Stimulated activated CD4-positive, alpha-beta T cell treated with anti-CD3 and anti-CD28 coated beads, Interleukin-2, amount 100 ng/mL, for 24 hours (primary cell): ENCODE results near the gene ZNF32.

Source experiments
- DNase-seq, 2 donors: peaks; one replicate each; pipeline ENCODE4 v3.0.0-alpha.2; 2020

Gene ZNF32, protein sequence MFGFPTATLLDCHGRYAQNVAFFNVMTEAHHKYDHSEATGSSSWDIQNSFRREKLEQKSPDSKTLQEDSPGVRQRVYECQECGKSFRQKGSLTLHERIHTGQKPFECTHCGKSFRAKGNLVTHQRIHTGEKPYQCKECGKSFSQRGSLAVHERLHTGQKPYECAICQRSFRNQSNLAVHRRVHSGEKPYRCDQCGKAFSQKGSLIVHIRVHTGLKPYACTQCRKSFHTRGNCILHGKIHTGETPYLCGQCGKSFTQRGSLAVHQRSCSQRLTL

DNA sequence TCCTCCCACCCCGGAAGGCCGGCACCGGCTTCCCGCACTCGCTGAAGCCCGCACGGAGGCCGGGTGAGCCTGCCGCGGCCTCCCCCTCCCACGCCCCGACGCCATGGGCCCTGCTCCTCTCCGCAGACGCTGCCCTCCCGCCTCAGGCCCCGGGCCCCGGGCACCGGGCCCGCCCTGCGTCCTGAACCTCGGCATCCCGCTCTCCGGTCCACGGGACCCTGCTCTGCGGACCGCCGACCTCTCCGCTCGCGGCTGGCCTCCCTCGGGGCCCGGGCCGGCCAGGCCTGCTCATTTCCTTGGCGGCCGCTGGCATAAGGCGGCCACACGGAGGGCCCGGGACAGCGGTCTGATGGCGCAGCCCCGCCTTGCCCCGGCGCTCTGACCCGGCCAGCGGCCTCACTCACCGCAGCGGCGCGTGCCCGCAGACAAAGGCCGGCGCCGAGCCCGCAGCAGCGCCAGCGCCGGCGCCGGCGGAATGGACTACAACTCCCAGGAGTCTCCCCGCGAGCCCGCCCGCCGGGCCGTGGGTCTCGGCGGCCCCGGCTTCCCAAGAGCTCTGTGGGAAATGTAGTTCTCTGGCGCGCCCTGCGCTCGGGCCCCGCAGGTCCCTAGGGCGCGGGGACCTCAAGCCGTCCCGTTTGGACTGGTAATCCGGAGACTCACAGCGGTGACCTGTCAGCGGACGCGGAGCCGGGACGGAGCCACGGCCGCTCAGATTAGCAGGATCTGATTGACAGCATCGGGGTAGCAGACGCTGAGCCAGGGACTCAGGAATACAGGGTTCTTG lies at the start of gene ZNF32:
TSS of gene ZNF32 (minus strand) at position 484 of the 787 bp plus-strand sequence. CDS start 2,748 bp downstream, outside the sequence.
- DNase-seq: peak; percentile 82 to 84

DNA sequence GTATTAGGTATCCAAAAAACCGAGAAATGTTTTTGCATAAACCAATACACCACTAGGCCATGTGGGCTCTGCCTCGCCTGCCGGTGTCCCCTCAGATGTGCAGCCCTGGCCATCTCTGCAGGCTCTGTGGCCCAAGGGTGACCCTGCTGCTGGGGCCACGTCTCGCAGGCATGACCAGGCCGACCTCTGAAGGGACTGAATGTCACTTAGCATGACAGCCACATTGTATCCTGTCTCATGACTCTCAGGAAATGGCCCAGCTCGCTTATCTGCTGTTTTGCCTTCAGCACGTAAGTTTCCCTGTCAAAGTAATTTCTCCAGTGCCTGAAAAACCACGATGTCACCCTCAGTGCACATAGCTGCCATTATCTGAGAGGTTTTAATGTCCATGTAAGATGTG lies 49.5 kb upstream of the ZNF32 start:
- DNase-seq: no peak

DNA sequence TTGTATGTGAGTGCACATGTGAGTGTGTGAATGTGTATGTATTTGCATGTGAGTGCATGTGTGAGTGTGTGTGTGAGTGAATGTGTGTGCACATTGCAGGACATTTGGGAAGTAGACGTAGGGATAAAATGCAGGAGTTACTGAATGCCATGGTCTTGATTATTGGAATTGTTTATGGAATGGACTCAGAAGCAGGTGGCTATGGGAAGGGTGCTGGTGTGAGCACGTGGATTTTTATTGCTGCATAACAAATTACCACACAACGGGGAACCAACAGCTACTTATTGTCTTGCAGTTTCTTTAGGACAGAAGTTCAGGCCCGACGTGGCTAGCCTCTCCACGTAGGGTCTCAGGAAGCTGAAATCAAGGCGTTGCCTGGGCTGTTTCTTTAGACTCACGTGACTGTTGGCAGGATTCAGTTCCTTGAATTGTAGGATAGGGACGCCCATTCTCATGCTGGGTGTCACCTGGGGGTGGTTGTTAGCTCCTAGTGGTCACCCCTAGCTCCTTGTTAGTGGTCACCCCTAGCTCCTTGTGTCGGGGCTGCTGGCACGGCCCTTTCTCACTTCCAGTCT lies 48.3 kb upstream of the ZNF32 start:
- no peak for DNase-seq

DNA sequence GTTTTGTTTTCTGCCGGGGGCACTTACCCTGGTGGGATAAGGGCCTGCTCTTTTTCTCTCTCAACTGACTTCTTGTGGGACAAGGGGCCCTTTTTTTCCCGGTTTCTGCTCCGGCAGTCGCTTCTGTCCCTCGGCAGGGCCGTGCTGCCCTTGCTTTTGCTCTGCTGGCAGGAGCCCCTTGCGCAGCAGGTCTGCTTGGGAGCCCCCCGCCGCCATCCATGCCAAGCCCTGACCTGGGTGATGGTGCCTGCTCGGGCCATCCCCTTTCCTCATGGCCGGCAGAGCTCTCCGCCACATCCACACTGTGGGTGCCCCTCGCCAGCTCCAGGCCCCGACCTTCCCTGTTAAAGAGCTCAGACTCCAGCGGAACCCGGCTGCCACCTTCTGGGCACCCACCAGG lies 47.0 kb upstream of the ZNF32 start:
- no peak for DNase-seq

DNA sequence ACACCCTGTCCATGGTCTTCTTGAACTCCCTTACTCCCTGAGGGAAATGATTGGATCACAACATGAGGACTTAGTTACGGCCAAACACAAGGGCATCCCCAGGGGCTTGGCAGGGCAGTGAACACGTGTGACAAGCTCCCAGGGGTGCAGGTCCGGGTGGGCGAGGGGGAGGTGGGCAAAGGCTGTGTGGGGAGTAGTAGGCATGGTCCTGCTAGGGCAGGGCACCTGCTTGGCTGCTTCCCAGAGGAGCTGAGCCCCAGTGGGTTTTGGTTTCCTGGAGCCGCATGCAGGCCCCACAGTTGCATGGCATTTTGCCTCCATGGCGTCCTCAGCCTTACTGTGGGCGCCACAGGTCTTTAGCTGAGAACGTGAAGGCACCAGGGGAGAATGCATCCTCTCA lies 46.6 kb upstream of the ZNF32 start:
- DNase-seq: no peak

DNA sequence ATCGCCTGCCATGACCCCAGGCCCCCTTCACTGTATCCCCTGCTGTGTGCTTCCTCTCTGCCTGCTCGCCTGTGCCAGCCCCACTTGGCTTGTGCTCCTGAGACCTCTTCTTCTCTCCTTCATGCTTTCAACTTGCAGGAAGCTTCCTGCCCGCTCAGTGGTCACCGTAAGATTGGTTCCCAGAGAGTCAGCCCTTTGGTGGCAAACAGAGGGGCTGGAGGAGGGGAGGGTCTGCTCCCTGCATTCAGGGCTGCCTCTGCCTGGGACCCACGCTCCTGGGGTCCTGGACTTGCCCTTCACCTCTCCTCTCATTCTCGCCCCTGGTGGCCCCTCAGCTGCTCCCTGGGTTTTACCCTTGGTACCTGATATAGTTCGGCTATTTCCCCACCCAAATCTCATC lies 45.8 kb upstream of the ZNF32 start:
- no peak for DNase-seq

DNA sequence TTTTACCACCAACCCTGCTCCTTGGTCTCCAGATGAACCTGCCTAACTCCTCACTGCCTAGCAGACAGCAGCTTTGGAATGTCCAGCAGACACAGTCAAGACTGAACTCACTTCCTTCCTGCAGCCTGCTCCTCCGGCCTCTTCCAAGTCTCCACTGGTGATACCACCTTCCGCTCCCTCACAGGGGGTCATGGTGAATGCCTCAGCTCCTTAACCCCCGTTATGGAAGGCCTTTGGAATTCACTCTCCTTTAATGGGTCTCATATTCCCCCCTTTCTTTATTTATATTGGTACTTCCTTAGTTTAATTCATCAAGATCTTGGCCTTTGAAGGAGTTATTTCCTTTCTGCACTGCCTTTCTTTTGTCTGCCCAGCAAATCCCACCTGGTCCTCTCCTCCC lies 44.9 kb upstream of the ZNF32 start:
- DNase-seq: no peak

DNA sequence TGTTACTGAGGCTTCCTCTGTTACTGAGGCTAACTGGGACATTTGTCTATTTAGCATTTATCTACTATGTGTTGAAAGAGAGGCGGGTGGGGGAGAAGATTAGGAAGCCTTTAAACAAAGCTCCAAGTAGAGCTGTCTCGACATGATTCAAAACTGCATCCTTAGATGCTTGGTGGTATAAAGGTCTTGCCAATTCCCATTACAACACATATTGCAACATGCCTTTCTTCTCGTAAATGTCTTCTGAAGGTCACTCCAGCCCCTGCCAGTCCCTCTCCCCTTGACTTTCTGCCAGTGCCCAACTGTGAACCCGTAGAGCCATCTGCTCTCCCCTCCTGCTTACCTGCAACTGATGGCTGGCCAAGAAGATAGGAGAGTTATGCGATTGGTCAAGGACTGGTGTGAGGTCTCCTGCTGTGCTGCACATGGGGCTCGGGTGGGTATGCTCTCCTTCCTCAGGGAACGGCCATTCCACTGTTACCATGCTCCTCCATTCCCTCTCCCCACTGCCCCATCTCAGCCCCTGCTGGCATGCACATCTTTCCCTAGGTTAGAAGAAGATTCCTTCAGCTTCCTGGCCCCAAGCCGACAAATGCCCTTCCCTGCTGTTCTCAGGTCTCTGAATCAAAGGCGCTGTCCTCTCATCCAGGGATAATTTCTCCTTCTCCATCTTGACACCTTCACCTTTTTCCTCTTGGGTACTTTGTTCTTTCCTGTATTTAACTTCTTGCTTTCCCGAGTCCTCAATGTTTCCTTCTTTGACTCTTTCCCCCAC lies 43.6 kb upstream of the ZNF32 start:
- no peak for DNase-seq

DNA sequence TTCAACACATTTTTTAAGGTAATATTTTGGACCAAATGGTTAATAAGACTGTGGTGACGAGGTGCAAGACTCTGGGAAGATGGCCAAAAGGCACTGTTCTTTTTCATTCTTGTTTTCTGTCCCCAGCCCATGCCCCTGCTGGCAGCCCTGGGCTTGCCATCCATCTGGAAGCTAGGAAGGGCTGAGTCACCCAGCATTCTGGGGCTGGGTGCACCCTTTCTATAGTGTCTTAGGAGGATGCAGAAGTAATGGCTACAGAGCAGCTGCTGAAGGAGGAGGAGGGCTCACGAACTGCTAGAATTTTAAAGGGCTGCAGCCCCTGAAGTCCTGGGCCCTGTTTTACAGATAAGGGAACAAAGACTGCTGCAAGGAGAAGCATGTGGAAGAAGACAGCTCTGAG lies 42.8 kb upstream of the ZNF32 start:
- DNase-seq: no peak

DNA sequence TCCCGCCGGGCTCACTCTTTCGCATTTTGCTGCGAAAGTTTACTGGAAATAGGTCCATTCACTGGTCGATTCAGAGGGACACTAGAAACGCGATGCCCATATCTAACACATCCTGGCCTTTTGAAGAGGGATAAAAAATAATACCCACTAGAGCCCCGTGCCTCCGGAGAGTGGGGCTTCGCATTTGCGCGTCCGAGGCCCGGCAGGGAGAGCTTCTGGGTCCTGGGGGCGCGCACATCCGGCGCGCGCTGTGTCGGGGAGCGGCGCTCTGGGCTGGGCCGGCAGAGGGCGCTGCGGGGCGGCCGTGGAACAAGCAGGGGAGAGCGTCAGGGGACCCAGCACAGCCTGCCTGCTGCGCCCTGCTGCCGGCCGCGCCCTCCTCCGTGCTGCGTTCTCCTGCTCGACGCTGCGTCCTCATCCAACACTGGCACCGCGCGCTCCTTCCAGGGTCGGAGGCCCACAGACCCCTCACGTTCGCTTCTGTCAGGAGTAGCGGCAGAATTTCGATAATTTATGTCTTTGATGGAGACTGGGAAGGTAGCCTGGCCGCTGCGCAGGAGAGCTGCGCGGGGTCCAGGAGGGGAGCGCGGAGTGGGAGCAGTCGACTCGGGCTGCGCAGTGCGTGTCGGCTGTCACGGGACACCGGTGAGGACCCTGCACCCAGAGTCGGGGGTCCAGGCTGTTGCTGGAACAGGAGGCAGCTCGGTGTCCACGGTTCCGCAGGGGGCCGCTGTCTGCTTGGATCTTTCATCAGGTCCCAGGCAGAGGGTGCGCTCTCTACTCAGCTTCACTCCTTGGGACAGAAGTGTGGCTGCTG lies 41.5 kb upstream of the ZNF32 start:
- peak; percentile 87 to 90 for DNase-seq

DNA sequence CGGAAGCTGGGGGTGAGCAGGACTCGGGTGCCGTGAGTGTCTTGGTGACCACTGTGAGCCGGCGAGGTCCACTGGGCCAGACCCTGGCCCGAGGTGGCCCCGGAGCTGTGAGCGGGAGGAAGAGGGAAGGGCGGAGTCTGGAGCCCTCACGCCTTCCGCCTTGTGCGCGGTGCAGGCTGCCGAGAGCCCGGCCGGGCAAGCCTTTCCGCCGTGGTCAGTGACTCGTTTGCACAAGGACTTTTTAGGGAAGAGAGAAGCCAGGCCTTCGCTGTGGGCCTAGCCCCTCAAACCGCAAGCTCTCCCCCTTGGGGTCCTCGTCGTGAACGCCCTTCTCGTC lies 40.9 kb upstream of the ZNF32 start:
- peak; percentile 40 to 50 for DNase-seq

DNA sequence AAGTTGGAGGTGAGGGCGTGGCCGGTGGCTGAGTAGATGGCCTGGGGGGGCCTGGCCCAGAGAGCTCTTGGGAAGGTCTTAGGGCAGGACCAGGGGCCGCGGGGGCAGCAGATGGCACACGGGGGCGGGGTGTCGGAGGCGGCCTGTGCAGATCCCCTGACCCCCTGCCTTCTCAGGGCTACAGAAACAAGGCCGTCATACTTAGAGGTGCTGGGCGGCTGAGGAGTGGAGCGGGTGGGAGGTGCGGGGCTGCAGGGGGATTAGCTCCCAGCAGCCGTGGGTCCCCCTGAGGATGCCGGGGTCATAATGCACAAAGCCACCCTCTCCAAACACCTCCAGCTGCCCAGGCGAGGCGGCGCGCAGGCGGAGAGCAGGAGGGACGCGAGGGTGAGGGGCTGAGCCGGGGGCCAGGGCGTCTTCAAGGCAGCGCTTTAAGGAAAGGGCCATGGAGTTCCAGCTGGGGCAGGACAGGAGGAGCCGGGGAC lies 40.4 kb upstream of the ZNF32 start:
- no peak for DNase-seq

DNA sequence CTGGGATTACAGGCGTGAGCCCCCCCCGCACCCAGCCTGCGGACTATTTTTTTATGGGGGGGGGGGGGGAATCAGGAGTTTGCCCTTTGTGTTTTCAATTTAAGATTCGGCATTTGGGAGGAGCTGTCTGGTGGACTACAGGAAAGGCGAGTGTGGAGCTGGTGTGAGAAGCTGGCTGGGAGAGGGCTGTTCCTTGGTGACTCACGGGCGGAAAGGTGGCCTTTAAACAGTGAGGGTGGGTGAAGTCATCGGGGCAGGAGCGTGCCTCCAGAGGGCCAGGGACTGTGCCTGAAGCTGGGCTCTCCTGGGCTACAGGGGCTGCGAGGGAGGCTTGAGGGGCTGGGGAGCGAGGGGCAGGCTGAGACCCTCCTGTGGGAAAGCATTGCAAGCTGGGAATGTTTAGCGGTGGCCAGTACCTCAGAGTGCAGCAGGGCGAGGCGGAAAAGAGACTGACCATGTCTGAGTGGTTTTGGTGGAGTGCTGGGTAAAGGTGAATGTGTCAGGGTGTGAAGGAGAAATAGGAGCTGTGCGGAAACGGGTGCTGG lies 39.7 kb upstream of the ZNF32 start:
- DNase-seq: no peak

DNA sequence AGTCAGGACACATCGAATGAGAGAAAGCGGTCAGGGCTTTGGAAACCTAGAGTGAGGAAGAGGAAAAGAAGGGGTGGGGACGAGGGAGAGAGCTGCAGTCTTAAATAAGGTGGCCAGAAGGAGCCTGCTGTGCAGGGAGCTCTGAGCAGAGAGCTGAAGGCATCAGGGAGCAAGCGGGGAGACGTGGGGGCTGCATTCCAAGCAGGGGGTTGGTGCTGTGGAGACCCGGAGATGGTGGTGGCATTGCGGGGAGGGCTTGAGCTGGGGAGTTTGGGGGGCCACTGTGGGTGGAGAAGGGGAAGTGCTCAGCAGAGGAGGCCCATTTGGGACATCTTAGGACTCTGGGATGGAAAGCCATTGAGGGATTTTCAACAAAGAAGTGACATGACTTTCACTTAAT lies 38.7 kb upstream of the ZNF32 start:
- no peak for DNase-seq

DNA sequence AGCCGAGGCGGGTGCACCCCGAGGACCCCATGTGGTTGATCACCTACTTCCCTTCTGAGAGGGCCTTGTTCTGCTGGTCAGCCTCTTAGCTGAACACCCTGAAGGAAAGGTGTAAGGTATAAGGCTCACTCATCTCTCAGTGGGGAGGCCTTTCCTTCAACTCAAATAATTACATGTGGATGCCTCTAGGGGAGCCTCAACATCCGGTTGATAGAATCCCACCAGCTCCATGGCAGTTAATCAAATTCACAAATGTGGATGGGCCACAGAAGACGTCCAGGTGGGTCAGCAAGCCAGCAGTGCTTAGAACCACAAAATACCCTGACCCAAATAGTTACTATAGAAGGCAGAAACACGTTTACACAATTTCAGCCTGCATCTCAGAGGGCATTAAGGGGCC lies 37.7 kb upstream of the ZNF32 start:
- no peak for DNase-seq

DNA sequence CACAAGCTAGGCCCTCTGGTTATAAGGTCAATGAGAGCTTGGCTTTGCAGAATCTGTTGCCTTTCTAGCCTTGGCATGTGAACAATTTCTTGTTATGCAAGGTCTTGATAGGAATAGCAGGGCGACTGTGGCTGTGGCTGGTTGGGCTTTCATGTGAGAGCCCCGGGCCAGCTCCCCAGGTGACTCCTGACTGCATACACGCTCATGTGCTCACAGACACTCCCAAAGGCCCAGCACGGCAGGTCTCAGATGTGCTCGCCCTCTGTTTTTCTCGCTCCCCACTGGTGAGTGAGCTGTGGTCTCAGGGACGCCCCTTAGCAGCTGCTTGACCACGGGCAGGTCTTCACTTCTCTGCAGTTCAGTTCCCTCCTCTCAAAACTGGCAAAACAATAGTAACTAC lies 37.1 kb upstream of the ZNF32 start:
- DNase-seq: no peak

DNA sequence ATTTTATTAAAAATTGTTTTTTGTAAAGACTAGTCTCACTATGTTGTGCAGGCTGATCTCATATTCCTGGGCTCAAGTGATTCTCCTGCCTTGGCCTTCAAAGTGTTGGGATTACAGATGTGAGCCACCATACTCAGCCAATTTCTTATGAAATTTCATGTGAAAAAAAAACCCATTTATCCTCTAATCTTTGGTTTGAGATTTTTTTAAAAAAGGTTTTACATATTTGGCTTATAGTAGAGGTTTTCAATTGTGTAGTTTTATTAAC lies 35.5 kb upstream of the ZNF32 start:
- DNase-seq: no peak

DNA sequence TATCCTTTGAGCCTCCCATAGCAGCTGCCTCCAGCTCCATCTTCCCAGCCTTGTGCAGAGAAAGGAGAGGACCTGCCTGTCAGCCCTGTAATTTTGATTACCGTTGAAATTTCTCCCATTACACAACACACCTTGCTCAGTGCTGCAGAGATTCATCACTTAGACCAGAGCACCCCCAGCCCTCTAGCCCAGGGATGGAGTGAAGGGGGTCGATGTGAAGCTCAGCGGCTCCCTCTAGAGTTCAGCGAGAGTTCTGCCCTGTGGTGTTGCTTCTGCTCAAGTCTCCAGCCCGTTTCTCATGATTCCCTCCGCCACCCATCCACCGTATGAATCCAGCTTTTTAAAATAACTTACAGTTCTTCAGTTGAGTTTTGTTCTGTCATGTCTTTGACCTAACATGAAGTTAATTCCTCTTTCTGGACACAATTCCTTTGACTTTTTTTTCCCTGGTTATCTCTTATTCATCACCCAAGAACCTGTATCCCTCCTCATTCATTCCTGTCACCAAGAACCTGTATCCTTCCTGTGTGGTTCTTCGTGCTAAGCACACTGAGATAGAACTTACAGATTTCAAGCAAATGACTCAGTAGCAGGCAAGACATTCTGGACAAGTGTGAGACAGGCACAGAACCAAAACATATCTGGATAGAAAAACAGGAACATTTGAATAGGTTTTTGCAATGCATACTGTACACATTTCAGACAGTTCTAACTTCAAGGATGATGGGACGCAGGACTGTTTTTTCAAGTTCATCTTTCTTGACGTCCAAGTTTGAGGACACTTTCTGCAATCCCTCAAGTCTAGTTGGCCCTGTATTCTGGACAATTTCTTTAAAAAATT lies 35.0 kb upstream of the ZNF32 start:
- peak; percentile 23 to 38 for DNase-seq

DNA sequence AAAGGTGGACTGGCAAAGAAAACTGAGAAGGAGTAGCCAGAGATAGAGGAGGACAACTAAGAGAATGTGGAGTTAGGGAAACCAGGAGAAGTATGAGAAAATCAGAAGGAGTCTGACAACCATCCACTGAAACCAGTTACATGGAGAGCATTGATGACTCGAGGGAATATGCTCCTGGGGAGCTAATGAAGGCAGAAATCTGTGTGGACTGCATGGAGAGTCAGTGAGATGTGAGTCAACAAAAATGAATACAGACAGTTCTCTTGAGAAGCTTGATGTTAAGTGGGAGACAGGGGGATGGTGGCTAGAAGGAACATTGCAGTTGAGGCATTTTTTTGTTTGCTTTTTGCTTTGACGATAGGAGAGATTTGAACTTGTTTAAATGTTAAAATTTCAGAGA lies 34.3 kb upstream of the ZNF32 start:
- DNase-seq: no peak

DNA sequence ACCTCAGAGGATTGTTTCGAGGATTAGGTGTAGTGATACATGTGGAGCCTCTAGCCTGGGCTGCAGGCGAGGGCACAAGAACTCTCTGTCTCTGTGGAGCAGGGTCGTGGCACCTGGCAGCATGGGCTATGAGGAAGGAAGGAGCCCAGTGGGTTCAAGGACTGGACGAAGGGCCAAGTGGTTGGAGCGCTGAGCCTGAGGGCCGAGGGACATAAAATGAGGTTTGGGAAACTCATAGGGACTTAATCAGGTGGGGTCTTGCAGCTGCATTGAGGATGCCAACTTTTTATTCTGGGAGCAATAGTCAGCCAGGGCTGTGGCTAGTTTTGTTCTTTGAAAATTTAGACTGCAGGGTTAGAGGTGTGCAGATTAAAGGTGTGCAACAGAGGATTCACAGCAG lies 33.0 kb upstream of the ZNF32 start:
- DNase-seq: no peak

DNA sequence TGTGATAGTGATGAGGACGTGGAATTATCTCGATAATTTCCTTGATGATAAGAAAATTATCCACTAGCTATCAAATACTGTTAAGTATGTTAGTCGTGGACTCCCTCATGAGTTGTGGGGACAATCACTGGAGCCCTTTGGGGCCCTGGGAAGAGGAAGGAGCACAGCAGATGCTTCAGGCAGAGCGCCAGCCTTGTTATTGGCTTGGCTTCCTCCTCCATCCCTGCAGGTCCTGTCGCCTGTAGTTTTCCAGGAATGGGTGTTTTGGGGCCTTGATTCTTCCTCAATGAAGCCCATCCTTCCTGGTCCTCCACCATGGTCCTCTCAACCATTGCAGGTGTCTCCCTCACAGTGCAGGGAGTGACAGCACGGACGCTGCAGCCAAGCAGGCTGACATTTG lies 32.5 kb upstream of the ZNF32 start:
- DNase-seq: no peak

DNA sequence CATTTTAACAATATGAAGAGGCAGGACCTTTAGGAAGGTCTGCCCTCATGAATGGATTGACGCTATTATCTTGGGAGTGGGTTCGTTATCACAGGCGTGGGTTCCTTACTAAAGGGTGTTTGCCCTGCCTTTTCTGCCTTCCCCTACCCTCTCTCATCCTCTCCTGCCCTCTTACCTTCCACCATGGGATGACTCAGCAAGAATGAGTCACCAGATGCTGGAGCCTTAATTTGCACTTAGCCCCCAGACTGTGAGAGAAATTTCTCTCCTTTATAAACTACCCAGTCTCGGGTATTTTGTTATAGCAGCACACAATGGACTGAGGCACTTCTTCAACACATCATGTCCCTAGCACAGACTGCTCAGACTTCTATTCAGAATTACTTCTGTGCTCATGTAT lies 31.4 kb upstream of the ZNF32 start:
- no peak for DNase-seq
